Epidermal melanocyte (primary cell): ENCODE data around the gene WFDC10A.
"Not testable (repeated sequence)": the region's sequence is repeated elsewhere in the genome, so short reads cannot be mapped to it uniquely, and the experiment has no call there.

Experiments
- DNase-seq: peaks from one replicate; pipeline ENCODE4 v3.0.0; 2011; ENCODE audit warnings: low spot score; ENCODE audit not compliant: insufficient read length

The WFDC10A gene

DNA sequence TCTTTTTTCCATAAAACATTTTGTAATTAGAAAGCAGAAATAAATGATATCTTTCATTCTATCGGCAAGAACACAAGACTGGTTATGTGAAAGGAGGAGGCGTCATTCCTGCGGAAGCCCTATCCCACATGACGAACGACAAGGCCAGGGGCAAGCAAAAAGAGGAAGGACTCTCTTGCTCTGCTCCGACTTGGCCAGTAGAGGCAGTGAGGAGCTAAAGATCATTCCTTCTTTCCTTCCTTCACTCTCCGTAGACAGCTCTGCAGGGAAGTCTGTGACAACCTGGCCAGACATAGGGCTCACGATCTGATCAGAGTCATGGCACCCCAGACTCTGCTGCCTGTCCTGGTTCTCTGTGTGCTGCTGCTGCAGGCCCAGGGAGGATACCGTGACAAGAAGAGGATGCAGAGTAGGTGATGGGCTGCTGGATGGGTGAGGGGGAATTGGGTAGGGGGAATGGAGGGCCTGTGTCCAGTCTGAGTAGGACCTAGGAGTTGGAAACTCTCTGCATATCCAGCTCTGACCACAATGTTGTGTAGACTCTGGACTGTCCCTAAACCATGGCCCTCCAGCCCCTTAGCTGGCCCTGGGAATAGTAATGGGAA is at the start of gene WFDC10A:
Gene WFDC10A, plus strand, starts transcription at position 244 of the 605 bp plus-strand sequence. Its CDS starts 75 bp downstream, at position 319.
- DNase-seq, result peak; percentile 54

DNA sequence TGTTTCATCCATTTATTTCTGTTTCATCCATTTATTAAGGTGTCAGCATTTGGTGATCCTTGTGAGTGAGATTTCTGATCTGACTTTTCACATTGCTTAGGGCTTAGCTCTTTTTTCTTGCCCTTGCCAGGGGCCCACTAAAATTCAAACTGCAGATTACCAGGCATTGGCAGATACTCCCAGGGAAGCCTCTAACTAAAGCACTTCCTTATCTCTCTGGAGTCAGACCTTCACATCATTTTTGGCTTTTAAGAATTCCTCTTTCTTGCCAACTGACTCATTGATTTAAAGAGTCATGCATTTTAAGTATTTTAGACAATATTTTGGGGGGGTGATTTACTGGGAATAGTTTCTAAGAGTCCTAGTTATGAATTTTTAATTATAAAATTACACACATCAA is 47.8 kb upstream of the WFDC10A start:
- DNase-seq, result no peak

DNA sequence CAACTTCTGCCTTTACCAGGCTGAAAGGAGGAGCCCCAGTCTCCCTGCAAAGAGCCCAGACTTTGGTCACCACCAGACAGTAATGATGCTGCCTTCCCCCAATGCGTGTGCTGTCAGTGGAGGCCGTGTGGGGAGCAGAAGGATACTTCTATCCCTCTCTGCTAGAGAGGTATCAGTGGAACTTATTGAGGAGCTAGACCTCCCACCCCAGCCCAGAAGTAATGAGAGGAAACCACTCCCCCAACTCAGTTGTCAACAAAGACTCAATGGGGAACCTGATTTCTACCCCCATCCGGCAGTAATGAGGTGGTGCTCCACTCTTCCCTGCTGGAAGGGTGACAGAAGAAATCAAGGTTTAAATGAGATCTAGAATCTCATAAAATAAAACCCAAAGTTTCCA is 46.0 kb upstream of the WFDC10A start:
- no peak for DNase-seq

GRCh38 chr20:45584294-45584693 is 45.2 kb upstream of the WFDC10A start:
- DNase-seq, result not testable (repeated sequence)

GRCh38 chr20:45585986-45586385 is 43.6 kb upstream of the WFDC10A start:
- DNase-seq, result not testable (repeated sequence)

DNA sequence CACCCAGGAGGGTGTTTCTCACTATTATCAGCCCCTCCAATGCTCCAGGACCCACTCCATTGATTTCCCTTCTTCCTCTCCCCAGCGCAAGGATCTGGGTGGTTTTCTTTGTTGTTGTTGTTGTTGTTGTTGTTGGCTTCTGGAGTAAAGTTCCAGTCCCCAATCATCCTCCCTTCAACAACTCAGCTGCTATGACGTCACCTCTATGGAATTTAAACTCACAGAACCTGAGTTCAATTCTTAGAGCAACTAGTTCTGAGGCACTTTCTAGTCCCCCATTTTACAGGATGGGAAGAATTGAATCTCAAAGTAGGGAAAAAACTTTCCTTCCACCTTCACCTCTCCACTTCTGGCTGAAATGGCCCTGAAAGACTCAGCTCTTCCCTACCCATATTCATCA is 40.7 kb upstream of the WFDC10A start:
- DNase-seq, result no peak

- no peak for DNase-seq
Observed at GRCh38 chr20:45589725-45590124, 39.8 kb upstream of the WFDC10A start.

- DNase-seq, result no peak
Observed at GRCh38 chr20:45592574-45593189, 36.9 kb upstream of the WFDC10A start.

DNA sequence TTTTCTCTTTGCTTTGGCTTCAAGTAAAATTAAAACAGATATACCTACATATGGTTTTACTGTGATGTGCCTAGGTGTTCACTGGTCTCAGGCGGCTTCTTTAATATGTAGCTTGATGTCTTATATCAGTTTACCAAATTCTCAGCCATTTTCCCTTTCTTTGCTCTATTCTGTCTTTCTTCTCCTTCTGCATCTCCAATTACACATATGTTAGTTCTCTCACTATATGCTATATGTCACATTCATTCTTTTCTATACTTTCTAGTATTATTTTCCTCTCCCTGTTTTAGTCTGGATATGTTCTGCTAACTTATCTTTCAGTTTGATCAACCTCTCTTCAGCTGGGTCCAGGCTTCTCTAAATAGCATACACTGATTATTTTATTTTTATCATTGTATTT is 36.0 kb upstream of the WFDC10A start:
- no peak for DNase-seq

- DNase-seq, result no peak
Observed at GRCh38 chr20:45595235-45595634, 34.3 kb upstream of the WFDC10A start.

GRCh38 chr20:45607810-45608209 is 21.7 kb upstream of the WFDC10A start:
- no peak for DNase-seq

GRCh38 chr20:45611054-45611453 is 18.5 kb upstream of the WFDC10A start:
- peak; percentile 28 for DNase-seq

DNA sequence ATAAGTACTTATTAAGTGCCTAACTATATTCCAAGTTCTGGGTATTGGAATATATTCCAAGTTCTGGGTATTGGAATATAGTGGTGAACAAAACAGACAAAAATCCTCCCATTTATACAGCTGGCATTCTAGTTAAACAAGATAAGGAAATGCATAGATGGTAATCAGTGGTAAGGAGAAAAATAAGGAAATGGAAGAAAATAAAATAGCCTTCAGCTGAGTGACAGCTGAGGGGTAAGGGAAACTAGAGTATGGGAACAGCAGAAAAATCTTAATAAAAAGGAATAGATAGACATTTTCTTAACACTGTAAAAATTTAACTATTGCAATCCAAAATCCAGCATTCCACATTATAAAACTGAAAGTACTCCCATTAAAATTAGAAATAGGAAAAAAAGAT is 17.2 kb upstream of the WFDC10A start:
- DNase-seq, result no peak

- DNase-seq, result no peak
Observed at GRCh38 chr20:45617591-45617990, 11.9 kb upstream of the WFDC10A start.

DNA sequence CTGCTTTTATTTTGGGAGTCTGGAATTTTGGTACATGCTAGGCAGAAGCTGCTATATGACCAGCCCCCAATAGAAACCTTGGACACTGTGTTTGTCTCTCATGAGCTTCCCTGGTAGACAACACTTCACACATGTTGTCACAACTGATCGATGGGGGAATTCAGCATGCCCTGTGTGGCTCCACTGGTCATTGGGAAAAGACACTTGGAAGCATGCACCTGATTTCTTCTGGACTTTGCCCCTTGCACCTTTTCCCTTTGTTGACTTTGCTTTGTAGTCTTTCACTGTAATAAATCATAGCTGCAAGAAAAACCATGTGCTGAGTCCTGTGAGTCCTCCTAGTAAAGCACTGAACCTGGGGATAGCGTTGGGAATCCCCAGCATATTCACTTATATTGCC is 7.9 kb upstream of the WFDC10A start:
- no peak for DNase-seq

- no peak for DNase-seq
Observed at GRCh38 chr20:45626540-45626939, 3.0 kb upstream of the WFDC10A start.

DNA sequence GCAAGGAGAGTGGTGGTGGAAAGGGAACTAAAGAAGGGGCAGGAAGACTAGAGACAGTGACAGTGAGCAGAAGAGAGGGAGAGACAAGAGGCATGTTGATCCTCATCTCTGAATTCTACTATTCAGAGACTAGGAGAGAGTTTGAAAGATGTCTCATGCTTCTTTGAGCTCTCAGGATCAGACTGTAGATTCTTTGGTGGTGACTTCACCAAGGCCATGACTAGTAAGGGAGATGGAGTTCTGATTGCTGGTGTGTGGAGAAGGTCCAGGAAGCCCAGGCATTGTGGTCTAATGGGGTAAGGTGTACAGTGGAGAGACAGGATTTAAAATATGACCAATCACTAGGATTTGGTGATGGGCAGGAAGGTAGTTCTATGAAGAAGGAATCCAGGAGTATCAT is 832 bp downstream of the WFDC10A start:
- no peak for DNase-seq

GRCh38 chr20:45631184-45631583 is 1.6 kb downstream of the WFDC10A start, which contains the start of gene WFDC9:
Gene WFDC9, minus strand, starts transcription at chr20:45631284. Its CDS starts 21,103 bp downstream, at chr20:45610181.
- no peak for DNase-seq

- DNase-seq, result no peak
Observed at GRCh38 chr20:45636513-45636912, 7.0 kb downstream of the WFDC10A start.

GRCh38 chr20:45639687-45640086 is 10.1 kb downstream of the WFDC10A start:
- DNase-seq, result no peak

- not testable (repeated sequence) for DNase-seq
Observed at GRCh38 chr20:45641076-45641475, 11.5 kb downstream of the WFDC10A start.

GRCh38 chr20:45645869-45646268 is 16.3 kb downstream of the WFDC10A start:
- not testable (repeated sequence) for DNase-seq

DNA sequence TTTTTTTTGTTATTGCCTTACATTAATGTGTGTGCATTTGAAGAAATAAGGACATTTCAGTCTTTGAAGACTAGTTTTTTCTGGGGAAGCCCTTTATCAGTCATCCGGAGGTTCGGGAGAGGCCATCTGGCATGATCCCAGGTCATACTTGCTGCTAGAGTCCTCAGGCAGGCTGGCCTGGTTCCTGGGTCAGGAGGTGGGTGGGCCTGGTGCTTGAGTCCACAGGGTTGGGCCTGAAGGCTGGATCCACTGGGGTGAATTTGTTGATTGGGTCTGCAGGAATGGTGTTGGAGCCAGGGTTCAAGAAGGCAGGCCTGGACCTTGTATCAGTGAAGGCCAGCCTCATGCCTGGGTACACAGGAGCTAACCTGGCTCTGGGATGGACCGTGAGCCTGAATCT is 17.3 kb downstream of the WFDC10A start:
- no peak for DNase-seq
